Ishikawa (cell line): ENCODE results near the gene RAPGEF2.

ENCODE experiments used
- CEBPB ChIP-seq: IDR thresholded peaks from 2 replicates; pipeline ENCODE4 v1.6.1; 2012
- CREB1 ChIP-seq: IDR thresholded peaks from 2 replicates; pipeline ENCODE4 v1.6.1; 2012; ENCODE audit warnings: low read depth
- EGR1 ChIP-seq: IDR thresholded peaks from 2 replicates; pipeline ENCODE4 v1.6.1; 2012
- EP300 ChIP-seq: IDR thresholded peaks from 2 replicates; pipeline ENCODE4 v1.6.1; 2012; ENCODE audit warnings: borderline replicate concordance
- FOXM1 ChIP-seq: IDR thresholded peaks from 2 replicates; pipeline ENCODE4 v1.6.1; 2012; ENCODE audit warnings: low read depth, borderline replicate concordance
- NFIC ChIP-seq: IDR thresholded peaks from 2 replicates; pipeline ENCODE4 v1.6.1; 2012
- RAD21 ChIP-seq: IDR thresholded peaks from 2 replicates; pipeline ENCODE4 v1.6.1; 2012; ENCODE audit warnings: low read depth
- TAF1 ChIP-seq: IDR thresholded peaks from 2 replicates; pipeline ENCODE4 v1.6.1; 2012; ENCODE audit warnings: low read depth, mild to moderate bottlenecking
- TCF12 ChIP-seq: IDR thresholded peaks from 2 replicates; pipeline ENCODE4 v1.6.1; 2012; ENCODE audit warnings: low read depth
- TEAD4 ChIP-seq: IDR thresholded peaks from 2 replicates; pipeline ENCODE4 v1.6.1; 2012
- YY1 ChIP-seq: IDR thresholded peaks from 2 replicates; pipeline ENCODE4 v1.6.1; 2012; ENCODE audit warnings: low read depth
- ZBTB7A ChIP-seq: IDR thresholded peaks from 2 replicates; pipeline ENCODE4 v1.6.1; 2012; ENCODE audit warnings: low read depth
- TF ChIP-seq, protein P1 (sequence below): IDR thresholded peaks from 2 replicates; pipeline ENCODE4 v1.6.1; 2012; ENCODE audit warnings: low read depth, mild to moderate bottlenecking
- TF ChIP-seq, protein P2 (sequence below): IDR thresholded peaks from 2 replicates; pipeline ENCODE4 v1.6.1; 2012
- TF ChIP-seq, protein P3 (sequence below): IDR thresholded peaks from 2 replicates; pipeline ENCODE4 v1.6.1; 2012

RAPGEF2 gene

DNA sequence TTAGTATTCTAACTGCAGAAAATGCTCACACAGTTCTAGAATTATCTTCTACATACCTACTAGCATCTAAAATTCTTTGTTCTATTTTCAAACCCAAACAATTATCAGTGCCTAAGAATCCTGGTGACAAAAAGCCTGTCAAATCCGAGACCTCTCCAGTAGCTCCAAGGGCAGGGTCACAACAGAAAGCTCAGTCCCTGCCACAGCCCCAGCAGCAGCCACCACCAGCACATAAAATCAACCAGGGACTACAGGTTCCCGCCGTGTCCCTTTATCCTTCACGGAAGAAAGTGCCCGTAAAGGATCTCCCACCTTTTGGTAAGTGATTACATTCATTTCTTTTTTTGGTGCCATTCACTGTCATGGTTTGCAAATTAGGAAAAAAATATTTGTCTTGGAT is 243.8 kb downstream of the RAPGEF2 start:
- TF ChIP-seq YY1, result no peak
- TF ChIP-seq, protein P1, sequence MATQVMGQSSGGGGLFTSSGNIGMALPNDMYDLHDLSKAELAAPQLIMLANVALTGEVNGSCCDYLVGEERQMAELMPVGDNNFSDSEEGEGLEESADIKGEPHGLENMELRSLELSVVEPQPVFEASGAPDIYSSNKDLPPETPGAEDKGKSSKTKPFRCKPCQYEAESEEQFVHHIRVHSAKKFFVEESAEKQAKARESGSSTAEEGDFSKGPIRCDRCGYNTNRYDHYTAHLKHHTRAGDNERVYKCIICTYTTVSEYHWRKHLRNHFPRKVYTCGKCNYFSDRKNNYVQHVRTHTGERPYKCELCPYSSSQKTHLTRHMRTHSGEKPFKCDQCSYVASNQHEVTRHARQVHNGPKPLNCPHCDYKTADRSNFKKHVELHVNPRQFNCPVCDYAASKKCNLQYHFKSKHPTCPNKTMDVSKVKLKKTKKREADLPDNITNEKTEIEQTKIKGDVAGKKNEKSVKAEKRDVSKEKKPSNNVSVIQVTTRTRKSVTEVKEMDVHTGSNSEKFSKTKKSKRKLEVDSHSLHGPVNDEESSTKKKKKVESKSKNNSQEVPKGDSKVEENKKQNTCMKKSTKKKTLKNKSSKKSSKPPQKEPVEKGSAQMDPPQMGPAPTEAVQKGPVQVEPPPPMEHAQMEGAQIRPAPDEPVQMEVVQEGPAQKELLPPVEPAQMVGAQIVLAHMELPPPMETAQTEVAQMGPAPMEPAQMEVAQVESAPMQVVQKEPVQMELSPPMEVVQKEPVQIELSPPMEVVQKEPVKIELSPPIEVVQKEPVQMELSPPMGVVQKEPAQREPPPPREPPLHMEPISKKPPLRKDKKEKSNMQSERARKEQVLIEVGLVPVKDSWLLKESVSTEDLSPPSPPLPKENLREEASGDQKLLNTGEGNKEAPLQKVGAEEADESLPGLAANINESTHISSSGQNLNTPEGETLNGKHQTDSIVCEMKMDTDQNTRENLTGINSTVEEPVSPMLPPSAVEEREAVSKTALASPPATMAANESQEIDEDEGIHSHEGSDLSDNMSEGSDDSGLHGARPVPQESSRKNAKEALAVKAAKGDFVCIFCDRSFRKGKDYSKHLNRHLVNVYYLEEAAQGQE, result no peak
- TF ChIP-seq, protein P2, sequence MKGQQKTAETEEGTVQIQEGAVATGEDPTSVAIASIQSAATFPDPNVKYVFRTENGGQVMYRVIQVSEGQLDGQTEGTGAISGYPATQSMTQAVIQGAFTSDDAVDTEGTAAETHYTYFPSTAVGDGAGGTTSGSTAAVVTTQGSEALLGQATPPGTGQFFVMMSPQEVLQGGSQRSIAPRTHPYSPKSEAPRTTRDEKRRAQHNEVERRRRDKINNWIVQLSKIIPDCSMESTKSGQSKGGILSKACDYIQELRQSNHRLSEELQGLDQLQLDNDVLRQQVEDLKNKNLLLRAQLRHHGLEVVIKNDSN, result no peak
- no peak for TF ChIP-seq RAD21
- TF ChIP-seq TCF12, result no peak
- TF ChIP-seq EP300, result no peak
- no peak for TF ChIP-seq CEBPB

DNA sequence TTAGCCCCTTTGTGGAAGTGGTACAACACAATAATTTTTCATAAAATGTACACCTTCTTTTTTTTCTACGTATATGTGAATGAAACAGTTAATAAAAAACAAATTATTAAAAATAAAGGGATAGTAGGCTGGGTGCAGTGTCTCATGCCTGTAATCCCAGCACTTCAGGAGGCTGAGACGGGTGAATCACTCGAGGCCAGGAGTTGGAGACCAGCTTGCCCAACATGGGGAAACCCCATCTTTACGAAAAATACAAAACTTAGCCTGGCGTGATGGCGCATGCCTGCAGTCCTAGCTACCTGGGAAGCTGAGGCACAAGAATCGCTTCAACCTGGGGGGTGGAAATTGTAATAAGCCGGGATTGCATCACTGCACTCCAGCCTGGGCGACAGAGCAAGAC is 244.9 kb downstream of the RAPGEF2 start:
- TF ChIP-seq EGR1 (no peak), TEAD4 (no peak), TAF1 (no peak), RAD21 (no peak), NFIC (no peak), ZBTB7A (no peak)
- TF ChIP-seq, protein P2, result no peak

DNA sequence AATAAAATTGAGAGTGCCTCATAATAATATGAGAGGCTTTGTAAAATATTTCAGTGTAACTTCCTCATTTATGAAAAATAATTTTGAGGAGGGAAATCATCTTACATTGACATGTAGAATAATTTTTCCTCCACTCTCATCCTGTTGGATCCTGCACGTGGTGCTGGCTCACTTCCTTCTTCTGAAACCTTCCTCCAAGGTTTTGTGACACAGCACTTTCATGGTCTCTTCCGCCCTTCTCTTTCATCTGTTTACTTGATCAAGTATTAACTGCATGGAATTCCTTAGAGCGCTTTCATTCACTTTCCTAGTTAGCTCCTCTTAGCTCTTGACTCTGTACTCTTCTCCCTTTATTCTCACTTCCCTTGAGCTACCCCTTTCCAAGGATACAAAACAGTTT is 246.5 kb downstream of the RAPGEF2 start:
- TF ChIP-seq CREB1 (no peak), ZBTB7A (no peak), CEBPB (no peak), TCF12 (no peak), EGR1 (no peak), EP300 (no peak), TEAD4 (no peak), FOXM1 (no peak), NFIC (no peak), YY1 (no peak), TAF1 (no peak), RAD21 (no peak)
- TF ChIP-seq, protein P2, result no peak
- TF ChIP-seq, protein P3, sequence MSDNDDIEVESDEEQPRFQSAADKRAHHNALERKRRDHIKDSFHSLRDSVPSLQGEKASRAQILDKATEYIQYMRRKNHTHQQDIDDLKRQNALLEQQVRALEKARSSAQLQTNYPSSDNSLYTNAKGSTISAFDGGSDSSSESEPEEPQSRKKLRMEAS, result no peak
- TF ChIP-seq, protein P1, result no peak

DNA sequence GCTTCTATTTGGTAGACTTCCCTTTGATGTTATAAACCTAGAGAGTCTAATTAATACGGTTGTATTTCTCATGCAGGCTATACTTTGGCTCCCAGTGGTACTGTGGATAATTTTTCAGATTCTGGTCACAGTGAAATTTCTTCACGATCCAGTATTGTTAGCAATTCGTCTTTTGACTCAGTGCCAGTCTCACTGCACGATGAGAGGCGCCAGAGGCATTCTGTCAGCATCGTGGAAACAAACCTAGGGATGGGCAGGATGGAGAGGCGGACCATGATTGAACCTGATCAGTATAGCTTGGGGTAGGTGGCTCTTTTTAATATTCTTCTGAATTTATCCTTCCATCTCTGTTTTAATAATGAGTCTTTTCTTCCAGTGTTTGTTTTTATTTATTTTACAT is 249.7 kb downstream of the RAPGEF2 start:
- TF ChIP-seq ZBTB7A (no peak), EGR1 (no peak), TAF1 (no peak)

DNA sequence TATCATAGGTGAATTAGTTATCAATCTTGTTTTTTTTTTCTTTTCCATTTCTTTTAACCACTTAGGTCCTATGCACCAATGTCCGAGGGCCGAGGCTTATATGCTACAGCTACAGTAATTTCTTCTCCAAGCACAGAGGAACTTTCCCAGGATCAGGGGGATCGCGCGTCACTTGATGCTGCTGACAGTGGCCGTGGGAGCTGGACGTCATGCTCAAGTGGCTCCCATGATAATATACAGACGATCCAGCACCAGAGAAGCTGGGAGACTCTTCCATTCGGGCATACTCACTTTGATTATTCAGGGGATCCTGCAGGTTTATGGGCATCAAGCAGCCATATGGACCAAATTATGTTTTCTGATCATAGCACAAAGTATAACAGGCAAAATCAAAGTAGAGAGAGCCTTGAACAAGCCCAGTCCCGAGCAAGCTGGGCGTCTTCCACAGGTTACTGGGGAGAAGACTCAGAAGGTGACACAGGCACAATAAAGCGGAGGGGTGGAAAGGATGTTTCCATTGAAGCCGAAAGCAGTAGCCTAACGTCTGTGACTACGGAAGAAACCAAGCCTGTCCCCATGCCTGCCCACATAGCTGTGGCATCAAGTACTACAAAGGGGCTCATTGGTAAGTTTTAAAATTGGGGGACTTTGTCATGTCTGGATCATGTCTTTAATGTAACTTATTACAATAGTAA is 250.7 kb downstream of the RAPGEF2 start:
- TF ChIP-seq CEBPB (no peak), EP300 (no peak)

DNA sequence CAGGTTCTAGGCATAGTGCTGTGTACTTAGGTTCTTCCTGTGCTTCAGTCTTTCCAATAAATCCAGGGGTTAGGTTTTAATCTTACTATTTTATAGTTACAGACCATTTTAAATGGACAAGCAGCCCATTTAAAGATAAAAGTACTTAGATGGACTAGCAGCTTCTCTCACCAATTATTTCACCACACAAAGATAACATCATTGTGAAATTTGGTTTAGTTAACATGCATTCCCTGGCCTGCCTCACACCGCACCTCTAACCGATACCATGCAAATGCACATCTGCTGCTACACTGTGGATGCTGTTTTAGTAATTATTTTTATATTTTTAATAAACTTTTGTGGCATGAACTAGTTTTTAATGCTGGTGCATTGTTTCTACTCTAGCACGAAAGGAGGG is 252.6 kb downstream of the RAPGEF2 start:
- TF ChIP-seq TEAD4 (no peak), EGR1 (no peak), RAD21 (no peak), CREB1 (no peak), TAF1 (no peak), EP300 (no peak), NFIC (no peak)

DNA sequence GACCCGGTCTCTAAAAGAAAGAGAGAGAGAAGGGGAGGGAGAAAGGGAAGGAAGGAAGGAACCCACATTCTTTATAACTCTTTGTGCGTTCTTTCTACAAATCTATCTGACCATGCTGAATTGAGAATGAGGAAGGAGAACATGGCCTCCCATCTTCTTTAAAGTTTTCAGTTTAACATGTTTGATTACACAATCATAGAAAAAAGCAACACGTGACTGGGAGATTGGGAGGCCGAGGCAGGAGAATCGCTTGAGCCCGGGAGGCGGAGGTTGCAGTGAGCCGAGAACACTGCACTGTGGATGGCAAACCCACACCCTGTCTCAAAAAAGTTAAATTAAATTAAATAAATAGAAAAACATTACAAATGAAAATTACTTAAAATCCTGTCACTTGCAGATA is 254.5 kb downstream of the RAPGEF2 start:
- TF ChIP-seq, protein P2, result no peak
- TF ChIP-seq RAD21, result no peak
- TF ChIP-seq YY1, result no peak
